Tibial nerve (tissue), 4 donors: ENCODE data around the gene APOE.
A peak's percentile ranks its signal among the peaks of the same experiment; 100 is the strongest.

ENCODE experiments used
- CTCF ChIP-seq, 5 experiments: fragments of 200-600 bp in 3 of 5; fragments of 450-650 bp in 2 of 5; sonication (generic) in 3 of 5; IDR thresholded peaks; one replicate each; pipeline ENCODE4 v1.5.1; 2016 to 2019; ENCODE audit warnings: antibody characterized with exemption in 5 of 5, mild to moderate bottlenecking in 3 of 5, moderate library complexity in 2 of 5
- EP300 ChIP-seq, 2 donors: sonication (generic); formaldehyde crosslinking; IDR thresholded peaks; one replicate each; pipeline ENCODE4 v1.6.1; 2017; ENCODE audit warnings: antibody characterized with exemption in 2 of 2, mild to moderate bottlenecking in 1 of 2
- POLR2A ChIP-seq, 2 donors: fragments of 450-650 bp; IDR thresholded peaks; one replicate each; pipeline ENCODE4 v1.6.1; 2017; ENCODE audit warnings: antibody characterized with exemption in 2 of 2, mild to moderate bottlenecking in 2 of 2, moderate library complexity in 2 of 2

DNA sequence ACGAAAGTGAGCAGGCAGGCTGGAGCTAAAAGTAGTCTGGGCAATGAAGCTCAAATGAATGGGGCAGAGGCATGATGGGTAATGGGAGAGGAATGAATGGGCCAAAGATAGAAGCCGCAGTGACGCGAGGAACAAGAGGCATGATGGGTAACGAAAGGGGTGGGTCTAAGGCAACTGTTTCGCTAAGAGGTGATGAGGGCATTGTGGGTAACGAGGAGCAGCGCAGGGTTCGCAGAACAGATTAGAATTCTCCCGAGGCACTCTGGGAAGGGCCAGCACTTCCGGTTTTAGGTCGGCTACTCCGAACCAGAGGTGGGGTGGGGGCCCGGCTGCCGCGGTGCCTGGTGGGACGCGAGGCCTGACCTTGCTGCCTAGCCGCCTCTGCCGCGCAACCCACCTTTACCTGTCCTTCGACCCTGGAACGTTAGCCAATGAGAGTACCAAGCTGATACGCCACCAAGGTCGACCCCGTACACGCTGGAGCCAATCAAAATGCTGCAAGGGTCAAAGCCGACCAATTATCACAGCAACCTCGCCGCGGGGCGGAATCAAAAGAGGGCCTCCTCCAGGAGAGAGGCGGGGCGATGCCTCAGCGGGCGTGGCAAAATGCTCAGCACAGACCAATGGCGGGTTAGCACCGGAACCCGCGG lies 15.1 kb upstream of the APOE start:
- peak in 1 of 2 donors; percentile 59 for TF ChIP-seq POLR2A (IDR thresholded peaks at IDR 0.05)
- TF ChIP-seq CTCF (IDR thresholded peaks at IDR 0.05): peak in 1 of 5 experiments; percentile 60
- peak; percentile 92 to 93 for TF ChIP-seq EP300 (IDR thresholded peaks at IDR 0.05)
